ENCODE results near the gene APOE.
A peak's percentile ranks its signal among the peaks of the same experiment; 100 is the strongest.

GRCh38 chr19:44890366-44891015, 15.1 kb upstream of the APOE start:
- peak; percentile 59 for TF ChIP-seq TAF1 (IDR thresholded peaks at IDR 0.05; ENCODE audit: low read depth)
- TF ChIP-seq EP300 (IDR thresholded peaks at IDR 0.05; ENCODE audit: borderline replicate concordance), result no peak

All from Ishikawa (cell line).